H9 (cell line): ENCODE results near the gene CHTOP. TPM values are rescaled to one million over a fixed set of nuclear protein-coding genes. Genes with fewer than 3 reads are reported as not detected.

Experiments used
- DNase-seq: peaks from one replicate; pipeline ENCODE4 v3.0.0-alpha.2; 2017
- H2AFZ ChIP-seq: one replicate; pipeline ENCODE4 v1.6.1; 2013; ENCODE audit warnings: mild to moderate bottlenecking, low read length, control low read depth, moderate library complexity
- H2AK5ac ChIP-seq: 2 replicates; pipeline ENCODE4 v1.6.1; 2013; ENCODE audit warnings: low read length, control low read depth, mixed read lengths; ENCODE audit not compliant: insufficient read length
- H2BK120ac ChIP-seq: one replicate; pipeline ENCODE4 v1.6.1; 2013; ENCODE audit warnings: low read depth, mild to moderate bottlenecking, low read length, control low read depth, inconsistent platforms; ENCODE audit not compliant: poor library complexity, severe bottlenecking
- H2BK12ac ChIP-seq: 2 replicates; pipeline ENCODE4 v1.6.1; 2013; ENCODE audit warnings: low read length, control low read depth, mixed read lengths, low read depth; ENCODE audit not compliant: insufficient read length
- H2BK15ac ChIP-seq: 2 replicates; pipeline ENCODE4 v1.6.1; 2013; ENCODE audit warnings: low read depth, low read length, control low read depth
- H2BK20ac ChIP-seq: one replicate; pipeline ENCODE4 v1.6.1; 2013; ENCODE audit warnings: low read depth, mild to moderate bottlenecking, low read length, control low read depth, inconsistent platforms; ENCODE audit not compliant: poor library complexity, severe bottlenecking
- H2BK5ac ChIP-seq: 2 replicates; pipeline ENCODE4 v1.6.1; 2013; ENCODE audit warnings: low read length, control low read depth, mixed read lengths; ENCODE audit not compliant: insufficient read length
- H3K14ac ChIP-seq: 2 replicates; pipeline ENCODE4 v1.6.1; 2013; ENCODE audit warnings: low read length, control low read depth; ENCODE audit not compliant: insufficient read depth
- H3K18ac ChIP-seq: 2 replicates; pipeline ENCODE4 v1.6.1; 2013; ENCODE audit warnings: low read depth, mild to moderate bottlenecking, mixed read lengths, low read length, control low read depth; ENCODE audit not compliant: insufficient read length
- H3K23ac ChIP-seq: 2 replicates; pipeline ENCODE4 v1.6.1; 2013; ENCODE audit warnings: low read length, control low read depth, mixed read lengths, low read depth; ENCODE audit not compliant: insufficient read length
- H3K23me2 ChIP-seq: 2 replicates; pipeline ENCODE4 v1.6.1; 2013; ENCODE audit warnings: low read depth, mild to moderate bottlenecking, mixed read lengths, low read length, control low read depth; ENCODE audit not compliant: insufficient read length, poor library complexity, severe bottlenecking
- H3K27ac ChIP-seq: 2 replicates; pipeline ENCODE4 v1.5.1; 2013; ENCODE audit warnings: low read length, control low read depth, mixed read lengths, low read depth; ENCODE audit not compliant: insufficient read length
- H3K27me3 ChIP-seq: 2 replicates; pipeline ENCODE4 v1.6.1; 2013; ENCODE audit warnings: low read length, control low read depth, inconsistent platforms; ENCODE audit not compliant: insufficient read depth
- H3K4ac ChIP-seq: 2 replicates; pipeline ENCODE4 v1.6.1; 2013; ENCODE audit warnings: low read depth, mild to moderate bottlenecking, control low read depth, inconsistent platforms, low read length, moderate library complexity
- H3K4me1 ChIP-seq: 2 replicates; pipeline ENCODE4 v1.6.1; 2013; ENCODE audit warnings: low read length, control low read depth, inconsistent platforms; ENCODE audit not compliant: insufficient read depth
- H3K4me2 ChIP-seq: 2 replicates; pipeline ENCODE4 v1.6.1; 2013; ENCODE audit warnings: low read length, control low read depth, mixed read lengths; ENCODE audit not compliant: insufficient read length, insufficient read depth
- H3K56ac ChIP-seq: 2 replicates; pipeline ENCODE4 v1.6.1; 2013; ENCODE audit warnings: low read depth, mild to moderate bottlenecking, mixed read lengths, low read length, control low read depth; ENCODE audit not compliant: insufficient read length
- H3K79me1 ChIP-seq: 2 replicates; pipeline ENCODE4 v1.6.1; 2013; ENCODE audit warnings: low read depth, mild to moderate bottlenecking, moderate library complexity, low read length, control low read depth, inconsistent platforms; ENCODE audit not compliant: insufficient read depth, poor library complexity, severe bottlenecking
- H3K79me2 ChIP-seq: 2 replicates; pipeline ENCODE4 v1.6.1; 2013; ENCODE audit warnings: low read length, control low read depth, inconsistent platforms; ENCODE audit not compliant: insufficient read depth
- H3K9ac ChIP-seq: 2 replicates; pipeline ENCODE4 v1.6.1; 2013; ENCODE audit warnings: low read length, control low read depth, mixed read lengths; ENCODE audit not compliant: insufficient read length; ENCODE audit errors: extremely low read depth
- H3K9me3 ChIP-seq: one replicate; pipeline ENCODE4 v1.6.1; 2013; ENCODE audit warnings: low read depth, low read length, inconsistent platforms; ENCODE audit not compliant: control insufficient read depth
- H3T11ph ChIP-seq: one replicate; pipeline ENCODE4 v1.6.1; 2013; ENCODE audit warnings: mild to moderate bottlenecking, low read length, control low read depth, inconsistent platforms
- H4K20me1 ChIP-seq: one replicate; pipeline ENCODE4 v1.6.1; 2013; ENCODE audit not compliant: control insufficient read depth, insufficient read length, insufficient read depth
- H4K5ac ChIP-seq: 2 replicates; pipeline ENCODE4 v1.6.1; 2013; ENCODE audit warnings: low read depth, mild to moderate bottlenecking, mixed read lengths, low read length, control low read depth; ENCODE audit not compliant: insufficient read length
- H4K8ac ChIP-seq: replicated peaks from 2 replicates; pipeline ENCODE4 v1.6.1; 2013; ENCODE audit warnings: low read length, control low read depth, mixed read lengths, low read depth; ENCODE audit not compliant: insufficient read length
- H4K91ac ChIP-seq: 2 replicates; pipeline ENCODE4 v1.6.1; 2013; ENCODE audit warnings: low read depth, mild to moderate bottlenecking, moderate library complexity, mixed read lengths, low read length, control low read depth; ENCODE audit not compliant: insufficient read length
- H3K27ac Mint-ChIP-seq, 3 experiments: 2 replicates in 2 of 3; 3 replicates in 1 of 3; pipeline ENCODE4 v1.8.0; 2020 to 2021; ENCODE audit warnings: mixed read lengths in 3 of 3, mild to moderate bottlenecking in 1 of 3, moderate library complexity in 1 of 3
- H3K27me3 Mint-ChIP-seq: 2 replicates; pipeline ENCODE4 v1.8.0; 2021; ENCODE audit warnings: low read depth, mild to moderate bottlenecking, moderate library complexity, mixed read lengths
- H3K36me3 Mint-ChIP-seq, 3 experiments: 2 replicates in 2 of 3; 3 replicates in 1 of 3; pipeline ENCODE4 v1.8.0; 2020 to 2021; ENCODE audit warnings: low read depth in 3 of 3, mixed read lengths in 3 of 3; ENCODE audit not compliant: insufficient read depth in 1 of 3
- H3K4me1 Mint-ChIP-seq, 2 experiments: 2 replicates each; pipeline ENCODE4 v1.8.0; 2020; ENCODE audit warnings: mixed read lengths in 2 of 2
- H3K4me3 Mint-ChIP-seq, 2 experiments: 2 replicates in 1 of 2; 3 replicates in 1 of 2; pipeline ENCODE4 v1.8.0; 2020 to 2021; ENCODE audit warnings: mild to moderate bottlenecking in 2 of 2, mixed read lengths in 2 of 2, moderate library complexity in 1 of 2
- H3K9me3 Mint-ChIP-seq, 2 experiments: 2 replicates in 1 of 2; 3 replicates in 1 of 2; pipeline ENCODE4 v1.8.0; 2020; ENCODE audit warnings: mild to moderate bottlenecking in 2 of 2, mixed read lengths in 2 of 2, moderate library complexity in 1 of 2
- WGBS: extraction: QIAGEN DNeasy Blood & Tissue Kit; methylation state at CpG from one replicate; pipeline ENCODE4 v1.1.7; 2013; ENCODE audit warnings: missing lambda C conversion rate, low lambda C conversion rate, mixed read lengths; ENCODE audit not compliant: insufficient read length; ENCODE audit errors: extremely low coverage; 5-methylcytosine and 5-hydroxymethylcytosine counted together
- total RNA-seq: library from RNA; stranded (reverse); gene quantifications from 2 replicates; pipeline ENCODE4 v1.2.1, GENCODE V29; 2021
- TF ChIP-seq, protein P1 (sequence below): fragments of 200-600 bp; sonication (generic); conservative IDR thresholded peaks from 3 replicates; pipeline ENCODE4 v1.8.0; 2021; ENCODE audit warnings: antibody characterized with exemption, mild to moderate bottlenecking

The CHTOP gene
- total RNA-seq, 1 experiment from 2014 or later: 126 TPM

DNA sequence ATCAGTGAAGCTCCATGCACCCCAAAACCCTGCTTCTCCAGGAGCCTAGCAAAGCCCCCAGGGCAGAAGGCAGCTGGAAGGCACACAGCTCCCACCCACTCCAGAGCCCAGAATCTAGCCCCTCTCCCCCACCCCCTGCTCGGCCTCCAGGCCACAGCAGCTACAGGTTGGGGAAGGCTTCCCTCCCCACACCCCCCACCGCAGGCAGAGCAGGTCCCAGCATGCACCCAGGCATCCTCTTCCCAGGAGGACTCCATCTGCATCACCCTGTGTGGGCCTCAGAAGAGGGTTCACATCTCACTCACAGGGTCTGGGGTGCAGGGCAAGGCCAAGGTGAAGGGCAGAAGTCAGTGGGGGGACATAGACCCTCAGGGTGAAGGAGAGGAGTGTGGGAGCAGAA, 18.5 kb upstream of the CHTOP start:
- H3K4me2 ChIP-seq: no peak overlapping the region
- H2BK5ac ChIP-seq: no peak overlapping the region
- no peak overlapping the region for H2BK15ac ChIP-seq
- H3K9ac ChIP-seq: no peak overlapping the region
- no peak overlapping the region for H3K4me3 Mint-ChIP-seq
- TF ChIP-seq, protein P1, sequence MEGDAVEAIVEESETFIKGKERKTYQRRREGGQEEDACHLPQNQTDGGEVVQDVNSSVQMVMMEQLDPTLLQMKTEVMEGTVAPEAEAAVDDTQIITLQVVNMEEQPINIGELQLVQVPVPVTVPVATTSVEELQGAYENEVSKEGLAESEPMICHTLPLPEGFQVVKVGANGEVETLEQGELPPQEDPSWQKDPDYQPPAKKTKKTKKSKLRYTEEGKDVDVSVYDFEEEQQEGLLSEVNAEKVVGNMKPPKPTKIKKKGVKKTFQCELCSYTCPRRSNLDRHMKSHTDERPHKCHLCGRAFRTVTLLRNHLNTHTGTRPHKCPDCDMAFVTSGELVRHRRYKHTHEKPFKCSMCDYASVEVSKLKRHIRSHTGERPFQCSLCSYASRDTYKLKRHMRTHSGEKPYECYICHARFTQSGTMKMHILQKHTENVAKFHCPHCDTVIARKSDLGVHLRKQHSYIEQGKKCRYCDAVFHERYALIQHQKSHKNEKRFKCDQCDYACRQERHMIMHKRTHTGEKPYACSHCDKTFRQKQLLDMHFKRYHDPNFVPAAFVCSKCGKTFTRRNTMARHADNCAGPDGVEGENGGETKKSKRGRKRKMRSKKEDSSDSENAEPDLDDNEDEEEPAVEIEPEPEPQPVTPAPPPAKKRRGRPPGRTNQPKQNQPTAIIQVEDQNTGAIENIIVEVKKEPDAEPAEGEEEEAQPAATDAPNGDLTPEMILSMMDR: no peak
- no peaks in the 10 kb centered on the region for H3K27me3 ChIP-seq
- H4K91ac ChIP-seq: no peak overlapping the region
- H2BK20ac ChIP-seq: no peak overlapping the region
- H4K20me1 ChIP-seq: no peaks in the 10 kb centered on the region
- no peak overlapping the region for H3K23ac ChIP-seq
- H3K23me2 ChIP-seq: no peaks in the 10 kb centered on the region
- no peak overlapping the region for H3K14ac ChIP-seq
- no peak overlapping the region for H2BK12ac ChIP-seq
- no peak overlapping the region for H3K56ac ChIP-seq
- no peak overlapping the region for H3K27ac Mint-ChIP-seq
- DNase-seq: no peak
- WGBS: no CpG with 5 or more reads among the region's 2 CpGs
- no peaks in the 10 kb centered on the region for H3K79me1 ChIP-seq
- no peaks in the 10 kb centered on the region for H3K79me2 ChIP-seq
- H3K9me3 Mint-ChIP-seq: no peaks in the 10 kb centered on the region
- H3K18ac ChIP-seq: no peak overlapping the region
- no peak overlapping the region for H2AFZ ChIP-seq
- H3K4me1 Mint-ChIP-seq: peaks cover 23 to 47% of the 10 kb centered on the region in 2 experiments
- peaks cover 4% of the 10 kb centered on the region; the same call in 1 of the 2 replicates for H3K4me1 ChIP-seq
- H3T11ph ChIP-seq: no peak overlapping the region
- H4K8ac ChIP-seq: no peak overlapping the region
- peaks cover 5 to 13% (median 5%) of the 10 kb centered on the region in 3 experiments; a peak in 5 of 7 replicates for H3K36me3 Mint-ChIP-seq
- no peak overlapping the region for H2AK5ac ChIP-seq
- H3K9me3 ChIP-seq: no peaks in the 10 kb centered on the region
- H3K27ac ChIP-seq: no peak overlapping the region
- H4K5ac ChIP-seq: no peak overlapping the region
- no peak overlapping the region for H3K4ac ChIP-seq
- H3K27me3 Mint-ChIP-seq: no peaks in the 10 kb centered on the region; the same call in 1 of the 2 replicates
- H2BK120ac ChIP-seq: no peak overlapping the region
